NCI-H526 treated with DMSO at 0.1 percent for 48 hours (cell line): ENCODE results near the gene HNF4A.

Experiments used
- DNase-seq: peaks from one replicate; lab custom pipeline; 2025; lab: John Stamatoyannopoulos, UW

The HNF4A gene

DNA sequence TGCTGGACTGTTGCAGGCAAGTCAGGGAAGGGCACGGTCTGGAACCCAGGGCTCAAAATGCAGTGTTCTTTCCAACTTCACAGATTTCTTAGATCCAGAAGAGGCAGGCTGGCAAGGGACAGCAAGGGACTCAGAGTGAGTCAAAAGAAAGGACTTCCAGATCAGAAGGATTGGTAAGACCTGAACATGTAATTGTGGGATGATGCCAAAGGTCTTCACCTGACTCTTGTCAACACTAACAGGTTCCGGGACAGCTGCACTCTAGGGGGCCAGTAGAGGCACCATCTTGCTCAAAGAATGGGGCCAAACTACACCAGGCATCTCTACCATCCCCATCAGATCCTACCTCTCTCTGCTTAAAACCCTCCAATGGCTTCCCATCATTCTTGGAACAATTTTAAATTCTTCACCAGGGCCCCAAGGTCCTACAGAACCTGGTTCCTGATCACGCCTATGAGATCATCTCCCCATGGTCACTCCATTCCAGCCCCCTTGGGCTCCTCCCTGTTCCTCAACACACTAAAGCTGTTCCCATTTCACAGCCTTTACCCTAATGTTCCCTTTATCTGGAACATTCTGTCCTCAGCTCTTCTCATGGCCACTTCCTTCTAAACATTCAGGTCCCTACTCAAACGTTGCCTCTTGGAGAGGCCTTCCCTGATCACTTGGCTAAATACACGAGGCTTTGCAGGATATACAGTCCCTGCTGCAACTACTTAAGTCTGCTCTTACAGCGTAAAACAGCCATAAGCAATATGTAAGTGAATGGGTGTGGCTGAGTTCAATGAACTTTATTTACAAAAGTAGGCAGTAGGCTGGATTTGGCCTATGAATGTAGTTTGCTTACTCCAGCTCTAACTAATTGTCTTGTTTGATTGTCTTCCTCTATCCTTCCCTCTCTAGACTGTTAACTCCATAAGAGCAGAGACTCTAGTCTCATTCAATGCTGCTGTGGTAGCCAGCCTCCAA, 90.5 kb downstream of the HNF4A start:
- DNase-seq: no peak

DNA sequence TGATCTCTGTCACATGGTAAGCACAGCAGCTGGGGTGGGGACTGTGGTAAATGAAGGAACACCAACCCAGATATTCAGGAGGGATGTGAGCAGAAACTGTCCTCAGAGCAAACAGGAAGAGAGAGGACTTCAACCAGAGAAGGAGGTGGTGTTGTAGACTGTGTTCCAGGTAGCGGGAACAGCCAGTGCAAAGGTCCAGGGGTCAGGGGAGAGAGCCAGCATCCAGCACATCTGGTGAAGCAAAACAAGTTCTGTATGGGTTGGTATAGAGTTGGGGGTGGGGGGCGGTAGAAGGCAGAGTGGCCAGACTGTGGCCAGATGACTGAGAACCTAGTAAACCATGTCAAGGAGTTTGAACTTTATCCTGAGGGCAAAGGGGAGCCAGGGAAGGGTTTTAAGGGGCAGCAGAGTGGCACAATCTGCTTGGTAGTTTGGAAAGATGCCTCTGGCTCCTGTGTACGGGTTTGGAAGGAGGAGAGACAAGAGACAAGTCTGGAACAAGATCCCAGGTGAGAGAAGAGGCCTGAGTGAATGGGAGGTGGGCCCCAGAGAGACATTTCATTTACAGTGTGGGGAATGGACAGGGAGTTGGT, 92.4 kb downstream of the HNF4A start:
- no peak for DNase-seq

DNA sequence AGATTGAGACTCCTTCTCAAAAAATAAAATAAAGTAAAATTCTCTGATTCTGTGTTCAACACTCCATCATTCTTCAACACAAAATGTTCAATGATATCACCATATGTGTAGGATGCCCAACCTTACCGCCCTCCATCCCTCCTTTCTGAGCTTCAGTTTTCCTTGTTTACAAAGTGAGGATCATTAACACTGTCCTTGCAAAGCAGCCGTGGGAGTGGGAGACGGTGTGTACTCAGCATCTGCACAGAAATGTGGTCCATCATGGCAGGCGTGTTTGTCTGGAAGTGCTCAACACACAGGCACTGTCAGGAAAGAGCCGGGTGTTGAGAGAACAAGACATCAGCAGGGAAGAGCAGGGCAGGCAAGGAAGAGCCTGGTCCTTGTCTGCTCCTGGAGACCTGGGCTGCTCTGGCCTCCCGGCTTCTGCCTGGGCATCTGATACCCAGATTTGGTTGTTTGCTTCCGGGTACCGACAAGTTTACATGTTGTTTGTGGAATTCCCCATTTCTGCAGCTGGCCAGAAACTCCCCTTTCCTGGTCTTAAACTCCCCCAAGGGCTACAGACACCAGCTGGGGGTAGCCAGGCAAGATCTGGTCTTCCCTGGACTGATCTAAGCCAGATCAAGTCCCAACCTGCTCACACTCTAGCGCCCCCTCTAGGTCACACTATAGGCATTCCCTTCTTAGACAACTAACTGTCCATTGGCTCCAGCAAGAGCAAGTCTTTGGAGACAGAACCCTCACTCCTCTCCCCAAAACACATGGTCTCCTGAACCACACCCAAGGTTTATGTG, 93.5 kb downstream of the HNF4A start:
- no peak for DNase-seq

DNA sequence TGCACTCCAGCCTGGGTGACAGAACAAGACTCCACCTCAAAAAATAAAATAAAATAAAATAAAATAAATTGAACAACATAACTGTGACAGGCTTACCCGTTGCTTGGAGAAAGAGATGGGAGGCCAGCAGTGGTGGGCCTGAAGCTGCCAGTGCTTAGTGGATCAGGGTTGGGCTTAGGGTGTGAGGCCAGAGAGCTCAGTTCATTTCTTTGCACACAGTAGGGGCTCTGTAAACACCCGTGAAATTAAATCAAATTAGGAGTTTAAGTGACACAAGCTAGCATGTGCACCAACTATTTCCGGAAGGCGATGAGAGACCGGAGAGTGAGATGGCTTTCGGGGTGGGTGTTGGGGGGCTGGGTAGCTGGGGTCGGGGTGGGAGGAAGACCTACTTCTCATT, 94.4 kb downstream of the HNF4A start:
- no peak for DNase-seq

DNA sequence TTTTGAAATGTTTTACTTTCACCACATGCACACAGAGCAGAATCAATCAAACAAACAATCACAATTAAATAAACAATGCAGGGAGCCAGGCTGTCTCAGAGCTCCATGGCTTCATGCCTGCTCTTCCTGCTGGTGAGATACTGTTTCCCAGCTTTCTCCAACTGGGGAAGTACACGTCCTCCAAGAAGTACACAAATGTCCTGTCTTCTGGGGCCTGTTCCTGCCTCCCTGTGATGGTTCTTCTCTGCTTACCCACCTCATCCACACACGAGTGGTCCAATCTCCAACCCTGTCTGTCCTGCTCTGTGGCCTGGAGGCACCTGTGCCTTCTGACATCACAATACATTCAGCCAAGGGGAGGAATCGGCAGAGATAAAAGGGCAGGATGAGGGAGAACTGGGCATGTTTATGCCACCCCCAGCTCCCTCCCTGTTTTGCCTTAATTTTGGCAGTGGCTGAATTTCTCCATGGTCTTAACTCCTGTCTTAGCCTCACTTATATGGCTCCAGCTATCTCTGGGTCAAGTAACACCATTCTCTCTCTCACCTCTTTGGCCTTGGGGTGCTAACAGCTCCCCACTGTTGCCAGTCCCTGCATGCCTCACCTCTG, 94.9 kb downstream of the HNF4A start:
- no peak for DNase-seq

DNA sequence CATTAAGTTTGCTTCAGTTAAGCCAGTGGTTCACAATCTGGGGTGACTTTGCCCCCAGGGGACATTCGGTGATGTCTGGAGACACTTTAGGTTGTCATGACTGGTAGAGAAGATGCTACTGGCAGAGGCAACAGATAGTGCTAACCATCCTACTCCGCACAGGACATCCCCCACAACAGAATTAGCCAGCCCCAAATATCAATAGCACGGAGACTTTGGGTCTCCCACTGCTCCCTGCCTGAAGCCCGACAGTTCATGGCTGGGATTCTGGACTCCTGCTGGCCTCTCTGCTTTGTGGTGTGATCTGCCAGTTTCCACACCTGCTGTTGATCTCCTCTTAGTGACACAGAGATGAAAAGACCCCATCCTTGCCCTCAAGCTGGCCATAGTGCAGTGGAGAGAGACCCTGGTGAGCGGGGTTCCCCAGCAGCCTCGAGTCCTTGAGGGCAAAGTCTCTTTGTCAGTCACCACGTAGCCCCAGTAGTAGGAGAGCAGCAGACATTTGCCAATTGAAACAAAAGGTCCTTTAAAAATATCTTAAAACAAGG, 95.5 kb downstream of the HNF4A start:
- DNase-seq: no peak

DNA sequence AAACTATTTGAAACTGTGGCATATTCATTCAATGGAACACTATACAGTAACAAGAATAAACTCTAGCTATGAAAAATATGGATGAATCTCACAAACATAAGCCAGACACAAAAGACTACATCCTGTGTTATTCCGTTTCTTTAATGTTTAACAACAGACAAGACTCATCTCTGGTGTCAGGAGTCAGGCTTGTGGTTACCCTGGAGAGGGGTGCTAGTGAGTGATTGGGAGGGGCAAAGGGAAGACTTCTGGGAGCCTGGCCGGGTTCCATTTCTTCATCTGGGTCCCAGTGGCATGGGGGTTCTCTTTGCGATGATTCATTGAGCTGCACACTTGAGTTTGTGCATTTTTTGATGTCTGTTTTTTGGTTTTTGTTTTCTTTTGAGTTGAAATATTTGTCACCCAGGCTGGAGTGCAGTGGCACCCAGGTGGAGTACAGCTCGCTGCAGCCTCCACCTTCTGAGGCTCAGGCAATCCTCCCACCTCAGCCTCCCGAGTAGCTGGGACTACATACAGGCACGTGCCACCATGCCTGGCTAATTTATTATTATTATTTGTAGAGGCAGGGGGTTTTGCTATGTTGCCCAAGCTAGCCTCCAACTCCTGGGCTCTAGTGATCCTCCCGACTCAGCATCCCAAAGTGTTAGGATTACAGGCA, 98.9 kb downstream of the HNF4A start:
- DNase-seq: no peak

DNA sequence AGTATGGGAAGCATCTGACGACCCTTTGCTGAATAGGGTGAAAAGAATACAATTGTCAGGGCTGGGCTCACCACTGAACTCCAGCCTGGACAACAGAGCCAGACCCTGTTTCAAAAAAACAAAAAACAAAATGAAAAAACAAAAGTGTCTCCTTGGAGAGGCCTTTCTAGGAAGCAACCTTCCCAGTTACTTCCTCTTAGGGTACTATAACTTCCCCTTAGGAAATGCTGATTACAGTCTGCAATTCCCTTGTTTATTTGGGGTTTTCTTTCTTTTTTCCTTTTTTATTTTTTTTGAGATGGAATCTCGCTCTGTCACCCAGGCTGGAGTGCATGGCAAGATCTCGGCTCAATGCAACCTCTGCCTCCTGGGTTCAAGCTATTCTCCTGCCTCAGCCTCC, 99.6 kb downstream of the HNF4A start:
- DNase-seq: no peak

DNA sequence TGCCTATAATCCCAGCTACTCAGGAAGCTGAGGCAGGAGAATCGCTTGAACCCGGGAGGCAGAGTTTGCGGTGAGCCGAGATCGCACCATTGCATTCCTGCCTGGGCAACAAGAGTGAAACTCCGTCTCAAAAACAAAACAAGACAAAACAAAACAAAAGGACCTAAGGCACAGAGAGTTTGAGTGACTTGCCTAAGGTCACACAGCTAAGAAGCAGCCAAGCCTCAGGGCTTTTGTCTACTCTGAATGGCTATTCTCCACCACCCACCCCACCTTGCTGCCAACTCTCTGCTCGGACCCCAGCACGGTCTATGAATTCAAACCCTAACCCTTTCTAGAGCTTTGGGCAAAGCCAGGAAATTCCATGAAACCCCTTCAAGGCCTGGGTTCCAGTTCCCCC, 101.1 kb downstream of the HNF4A start:
- DNase-seq: no peak

DNA sequence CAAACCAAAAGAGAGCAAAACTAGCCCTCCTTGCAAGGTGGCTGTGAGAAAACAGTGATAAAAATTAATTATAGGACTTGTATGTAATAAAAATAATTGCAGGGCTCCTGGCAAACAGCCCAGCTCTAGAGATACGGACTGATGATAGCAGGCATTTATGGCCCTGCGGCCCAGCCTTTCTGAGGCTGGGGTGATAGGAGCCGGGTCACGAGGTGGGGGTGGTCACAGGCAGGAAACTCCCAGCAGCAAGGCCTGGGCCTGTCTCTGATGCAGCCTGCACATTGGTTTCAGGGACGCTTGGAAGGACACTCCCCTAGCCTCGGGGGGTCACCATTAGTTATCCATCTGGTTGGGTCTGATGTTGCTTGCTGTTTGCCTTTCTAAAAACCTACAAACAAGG, 101.5 kb downstream of the HNF4A start:
- no peak for DNase-seq

DNA sequence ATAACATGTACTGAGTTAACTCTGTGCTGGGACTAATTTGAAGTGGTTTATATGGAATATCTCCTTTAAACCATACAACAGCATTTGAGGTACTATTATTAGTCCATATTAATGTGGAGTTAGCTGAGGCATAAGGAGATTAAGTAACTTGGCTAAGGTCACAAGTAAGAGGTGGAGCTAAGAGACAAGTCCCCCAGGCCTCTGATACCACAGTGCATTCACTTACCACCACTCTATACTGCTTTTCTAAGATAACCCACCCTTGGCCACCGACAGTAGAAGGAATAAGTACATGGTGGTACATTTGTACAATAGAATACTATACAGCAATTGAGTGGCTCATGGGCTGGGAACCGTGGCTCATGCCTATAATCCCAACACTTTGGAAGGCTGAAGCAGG, 103.8 kb downstream of the HNF4A start:
- DNase-seq: no peak

DNA sequence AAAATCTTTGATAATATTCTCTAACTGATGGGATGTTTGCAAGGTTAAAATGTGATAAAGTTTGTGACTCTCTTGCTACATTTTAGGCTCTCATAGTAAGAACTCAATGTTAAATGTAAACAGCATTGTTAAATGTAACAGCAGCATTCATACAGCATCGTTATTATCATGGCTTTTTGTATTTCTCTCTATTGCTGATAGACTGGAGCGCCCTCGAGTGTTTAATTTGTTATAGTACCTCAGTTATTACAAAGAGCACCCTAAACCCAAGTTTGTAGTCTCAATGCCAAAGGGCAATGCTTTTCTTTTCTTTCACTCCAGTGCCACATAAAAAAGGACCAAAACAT, 105.3 kb downstream of the HNF4A start:
- DNase-seq: peak; percentile 51

DNA sequence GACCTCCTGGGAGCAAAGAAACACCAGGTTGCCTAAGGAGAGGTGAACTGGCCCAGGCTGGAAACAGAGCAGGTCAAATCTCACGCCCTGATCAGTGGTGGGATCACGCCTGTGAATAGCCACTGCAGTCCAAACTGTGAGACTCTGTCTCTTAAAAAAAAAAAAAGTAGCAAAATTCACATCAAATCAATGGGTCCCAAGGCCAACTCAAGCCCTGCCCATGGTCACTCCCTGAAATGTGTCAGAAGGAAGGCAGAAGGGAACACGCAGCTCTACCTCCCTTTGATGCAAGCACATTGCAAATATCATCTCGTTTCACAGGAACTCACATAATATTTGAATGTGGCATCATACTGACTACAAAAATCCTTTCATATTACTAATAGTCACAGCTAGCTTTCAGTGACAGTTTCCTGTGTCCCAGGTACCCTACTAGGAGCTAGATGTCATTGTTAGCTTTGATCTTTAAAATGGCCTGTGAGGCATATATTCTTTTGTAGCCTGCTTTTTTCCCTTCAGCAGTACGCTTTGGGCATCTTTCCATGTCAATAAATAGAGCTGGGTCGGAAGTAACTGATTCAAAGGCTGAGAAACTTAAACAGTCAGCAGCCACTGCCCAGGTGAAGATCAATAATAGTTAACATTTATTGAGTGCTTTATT, 105.8 kb downstream of the HNF4A start:
- no peak for DNase-seq

DNA sequence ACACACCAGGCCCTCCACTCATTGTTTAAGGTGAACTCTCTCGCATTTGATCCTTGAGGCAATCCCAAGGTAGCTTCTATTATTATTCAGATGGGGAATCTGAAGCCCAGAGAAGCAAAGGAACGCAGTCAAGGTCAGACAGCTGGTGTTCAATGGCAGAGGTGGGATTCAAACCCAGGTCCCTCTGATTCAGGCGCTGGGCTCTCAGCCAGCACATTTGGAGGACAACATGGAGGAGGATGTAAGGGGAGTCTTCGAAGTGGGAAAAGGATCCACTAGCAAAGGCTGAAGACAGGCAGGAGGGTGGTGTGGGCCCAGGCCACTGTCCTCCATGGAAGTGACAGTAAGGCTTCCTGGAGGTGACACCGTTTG, 106.3 kb downstream of the HNF4A start:
- no peak for DNase-seq

DNA sequence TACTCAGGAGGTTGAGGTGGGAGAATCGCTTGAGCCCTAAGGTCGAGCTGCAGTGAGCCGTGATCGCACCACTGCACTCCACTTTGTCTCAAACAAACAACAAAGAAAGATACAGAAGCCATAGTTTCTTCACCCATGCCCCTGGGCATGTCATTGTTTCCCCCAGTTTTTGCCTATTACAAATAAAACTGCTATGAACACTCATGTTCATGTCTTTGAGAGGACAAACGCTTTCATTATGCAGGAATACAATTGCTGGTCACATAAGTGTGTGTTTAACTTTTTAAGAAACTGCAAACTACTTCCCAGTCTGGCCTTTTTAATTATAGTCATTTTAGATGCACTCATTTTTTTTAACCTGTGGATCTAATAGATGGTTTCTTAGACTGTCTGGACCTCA, 108.0 kb downstream of the HNF4A start:
- no peak for DNase-seq

DNA sequence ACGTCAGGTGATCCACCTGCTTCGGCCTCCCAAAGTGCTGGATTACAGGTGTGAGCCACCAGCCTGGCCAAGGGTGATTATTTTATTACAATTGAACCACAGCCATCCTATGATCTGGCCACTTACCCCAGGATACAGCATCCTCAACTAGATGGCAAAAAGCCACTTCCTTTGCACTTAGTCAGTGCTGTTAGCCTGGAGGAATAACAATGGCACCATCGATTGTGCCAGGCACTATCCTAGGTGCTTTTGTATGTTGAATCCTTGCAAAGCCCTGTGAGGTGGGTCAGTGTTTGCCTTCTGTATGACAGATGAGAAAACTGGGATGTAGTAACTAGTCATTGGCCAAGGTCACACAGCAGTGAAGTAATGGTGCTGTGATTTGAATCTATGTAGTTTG, 109.0 kb downstream of the HNF4A start:
- DNase-seq: no peak

DNA sequence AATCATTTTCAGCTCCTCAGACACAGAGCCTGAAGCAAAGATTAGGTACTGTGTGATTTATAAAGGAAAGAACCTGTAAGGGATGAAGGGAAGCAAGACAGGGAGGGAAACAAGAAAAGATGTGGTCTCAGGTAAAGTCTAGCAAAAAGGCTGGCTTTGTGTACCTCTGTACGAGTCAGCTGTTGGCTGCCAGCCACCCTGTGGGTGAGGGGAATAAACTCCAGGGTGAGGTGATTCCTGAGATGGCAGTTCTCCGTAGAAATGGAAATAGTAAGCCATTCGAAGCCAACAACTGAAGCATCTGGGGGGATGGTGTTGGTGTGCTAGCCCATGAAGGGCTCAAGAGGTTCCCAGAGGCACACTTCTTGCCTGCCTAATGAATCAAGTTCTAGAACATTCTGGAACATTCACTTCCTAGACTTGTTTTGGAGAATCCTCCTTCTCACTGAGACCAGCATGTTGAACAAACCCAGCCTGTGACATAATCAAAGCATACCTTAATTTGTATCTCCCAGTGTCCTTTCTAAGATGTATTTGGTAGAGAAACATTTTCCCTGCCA, 109.6 kb downstream of the HNF4A start:
- DNase-seq: no peak

DNA sequence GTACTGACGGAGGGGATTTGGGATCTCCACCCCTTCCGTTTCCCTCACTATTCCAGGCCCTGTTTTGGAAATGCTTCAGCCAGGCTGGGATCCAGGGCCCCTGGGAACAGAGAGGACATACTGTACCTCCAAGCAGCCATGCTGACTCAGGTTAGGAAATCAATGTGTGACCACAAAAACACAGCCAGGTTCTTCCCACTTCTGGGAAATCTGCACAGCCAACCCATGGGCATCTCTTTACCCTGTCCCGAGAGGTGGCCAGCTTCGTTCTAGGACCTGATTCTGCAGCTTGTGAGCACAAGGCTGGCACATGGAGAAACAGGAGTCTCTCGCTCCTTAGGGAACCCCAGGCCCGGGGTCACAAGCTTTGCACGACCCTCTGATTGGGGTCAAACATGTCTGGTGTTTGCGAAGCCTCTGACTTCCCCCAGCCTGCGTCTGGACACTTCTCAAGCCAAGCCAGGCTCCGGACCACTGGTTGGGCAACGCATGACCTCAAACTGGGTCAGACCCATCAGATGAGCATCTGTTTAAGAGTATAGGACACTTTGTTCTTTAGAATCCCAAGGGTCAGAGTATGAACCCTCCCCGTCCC, 111.9 kb downstream of the HNF4A start:
- no peak for DNase-seq

DNA sequence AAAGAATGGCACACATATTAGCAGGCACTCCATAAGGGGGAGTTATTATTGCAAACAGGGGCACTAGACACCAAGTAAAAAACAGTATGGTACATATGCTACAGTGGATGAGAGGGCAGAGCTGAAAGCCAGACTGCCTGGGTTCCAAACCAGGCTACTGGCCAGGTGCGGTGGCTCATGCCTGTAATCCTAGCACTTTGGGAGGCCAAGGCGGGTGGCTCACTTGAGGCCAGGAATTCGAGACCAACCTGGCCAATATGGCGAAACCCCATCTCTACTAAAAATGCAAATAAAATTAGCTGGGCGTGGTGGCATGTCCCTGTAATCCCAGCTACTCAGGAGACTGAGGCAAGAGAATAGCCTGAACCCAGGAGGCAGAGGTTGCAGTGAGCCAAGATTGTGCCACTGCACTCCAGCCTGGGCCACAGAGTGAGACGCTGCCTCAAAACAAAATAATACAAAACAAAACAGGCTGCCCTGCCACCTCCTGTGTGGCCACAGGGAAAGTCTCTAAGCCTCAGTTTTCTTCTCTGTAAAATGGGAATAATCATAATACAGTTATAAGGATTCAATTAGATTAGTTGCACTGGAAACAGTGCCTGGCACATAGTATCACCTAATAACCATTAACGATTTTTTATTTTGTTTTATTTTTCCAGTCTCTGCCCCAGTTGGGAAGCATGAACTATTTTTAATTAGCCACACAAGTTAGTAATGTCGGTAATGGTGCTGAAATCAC, 112.7 kb downstream of the HNF4A start:
- no peak for DNase-seq

DNA sequence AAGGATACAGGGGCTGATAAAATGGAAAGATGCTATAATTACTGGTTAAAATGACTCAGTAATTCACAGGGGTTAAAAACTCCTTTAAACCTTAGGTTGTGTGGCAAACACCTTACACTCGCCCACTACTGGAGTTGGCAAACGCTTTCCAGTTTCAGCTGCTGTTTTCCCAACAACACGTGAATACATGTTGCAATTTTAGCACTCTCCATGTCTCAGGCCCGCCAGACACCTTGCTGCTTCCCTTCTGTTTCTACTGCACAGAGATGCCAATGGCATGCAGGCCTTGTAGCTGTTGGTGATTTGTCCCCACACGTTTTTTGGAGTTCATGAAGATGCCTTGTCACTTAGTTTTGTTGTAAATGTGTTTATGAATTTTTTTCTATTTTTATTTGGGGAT, 114.8 kb downstream of the HNF4A start:
- DNase-seq: no peak
